ENCODE measurements around the gene ADCY1. TPM values are rescaled to one million over a fixed set of nuclear protein-coding genes. Genes with fewer than 3 reads are reported as not detected.

ADCY1 gene
- total and polyA plus RNA-seq, 2 donors (not counting 3 experiments of a cell fraction or from before 2014, with no cell fraction given), result 0.52 to 1.6 TPM

GRCh38 chr7:45598886-45599520, 24.8 kb downstream of the ADCY1 start:
- CTCF ChIA-PET, result interaction anchor here (0.7 kb wide), 1 partner anchor 10 kb away, joined by 3 read pairs; no protein-coding TSS in a partner anchor
- Histone ChIP-seq H4K20me1 (replicated peaks; ENCODE audit: control insufficient read depth, extremely low read depth, insufficient read depth, low read length) (no peaks in the 10 kb centered on the region), H2AFZ (ENCODE audit: low read depth, low read length) (no peak overlapping the region), H3K27me3 (ENCODE audit: control insufficient read depth in 2 of 2, insufficient read depth in 2 of 2, low read length in 2 of 2) (no peaks in the 10 kb centered on the region), H3K4me3 (replicated peaks in 1 of 3; ENCODE audit: insufficient read depth in 1 of 3, low read depth in 1 of 3, low read length in 3 of 3) (no peak overlapping the region), H3K4me2 (ENCODE audit: insufficient read depth, low read length) (no peak overlapping the region), H3K27ac (ENCODE audit: insufficient read depth, low read depth, low read length) (no peak overlapping the region), H3K9ac (replicated peaks; ENCODE audit: extremely low read depth, insufficient read depth, low read length) (no peak overlapping the region), H3K9me1 (replicated peaks; ENCODE audit: control insufficient read depth, extremely low read depth, insufficient read depth, low read length) (no peaks in the 10 kb centered on the region), H3K79me2 (ENCODE audit: control insufficient read depth, insufficient read depth, low read length) (no peaks in the 10 kb centered on the region), H3K9me3 (replicated peaks; ENCODE audit: control insufficient read depth, insufficient read depth, low read length) (no peaks in the 10 kb centered on the region), H3K36me3 (ENCODE audit: control insufficient read depth in 2 of 2, extremely low read depth in 1 of 2, insufficient read depth in 2 of 2, low read length in 2 of 2) (no peaks in the 10 kb centered on the region), H3K4me1 (ENCODE audit: control insufficient read depth, extremely low read depth, insufficient read depth, low read length) (no peaks in the 10 kb centered on the region)
- TF ChIP-seq GATA2 (IDR thresholded peaks at IDR 0.05; ENCODE audit: insufficient read depth, insufficient read length, low read depth, low read length), result no peak
- TF ChIP-seq FOS (IDR thresholded peaks at IDR 0.05; ENCODE audit: borderline replicate concordance, insufficient read depth, low read length), result no peak
- no peak for TF ChIP-seq POLR2A (IDR thresholded peaks at IDR 0.05; ENCODE audit: low read depth, low read length)
- TF ChIP-seq CTCF (IDR thresholded peaks at IDR 0.05; ENCODE audit: extremely low read depth in 1 of 2, insufficient read depth in 1 of 2, low read depth in 1 of 2, low read length in 2 of 2), result no peak
- TF ChIP-seq EZH2 (IDR thresholded peaks at IDR 0.05; ENCODE audit: borderline replicate concordance, low read depth, low read length, severe bottlenecking), result no peak
- no peak for TF ChIP-seq JUN (IDR thresholded peaks at IDR 0.05; ENCODE audit: borderline replicate concordance, insufficient read depth, insufficient read length, low read depth)
- no peak for TF ChIP-seq POLR2AphosphoS5 (IDR thresholded peaks at IDR 0.05; ENCODE audit: insufficient read depth, low read depth, low read length)
- TF ChIP-seq, protein P1, sequence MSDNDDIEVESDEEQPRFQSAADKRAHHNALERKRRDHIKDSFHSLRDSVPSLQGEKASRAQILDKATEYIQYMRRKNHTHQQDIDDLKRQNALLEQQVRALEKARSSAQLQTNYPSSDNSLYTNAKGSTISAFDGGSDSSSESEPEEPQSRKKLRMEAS (IDR thresholded peaks at IDR 0.05; ENCODE audit: insufficient read depth, insufficient read length), result no peak
- TF ChIP-seq MYC (IDR thresholded peaks at IDR 0.05; ENCODE audit: low read depth, low read length), result no peak
- FAIRE-seq (no peak), DNase-seq (ENCODE audit: low read depth, low spot score) (no peak)
- dilution Hi-C loops (cut with MboI; ENCODE audit: extremely low pct_ligation_motif_present, low sequenced_read_pairs) (no loop called here), intact Hi-C loops (cut with micrococcal nuclease) (no loop called here)
- no TSS peak for BruUV-seq (replicated peaks)
- POLR2A ChIA-PET, result no interaction called here

Data from endothelial cell of umbilical vein (primary cell).